GM06990 (cell line): Measurements from ENCODE around the gene KEAP1.
A peak's percentile ranks its signal among the peaks of the same experiment; 100 is the strongest.
"Not testable (repeated sequence)": the region's sequence is repeated elsewhere in the genome, so short reads cannot be mapped to it uniquely, and the experiment has no call there.

ENCODE experiments used
- DNase-seq: peaks from one replicate; pipeline ENCODE4 v3.0.0-alpha.2; 2011; ENCODE audit not compliant: insufficient read length; ENCODE audit errors: extremely low read depth
- H3K27me3 ChIP-seq: replicated peaks from 2 replicates; pipeline ENCODE4 v1.6.0; 2011; ENCODE audit warnings: low read length; ENCODE audit not compliant: control insufficient read depth, insufficient read depth
- H3K36me3 ChIP-seq: 2 replicates; pipeline ENCODE4 v1.5.1; 2011; ENCODE audit warnings: low read length; ENCODE audit not compliant: control insufficient read depth, insufficient read depth
- H3K4me3 ChIP-seq: replicated peaks from 2 replicates; pipeline ENCODE4 v1.5.1; 2011; ENCODE audit warnings: low read depth, mild to moderate bottlenecking, control low read depth, low read length
- CTCF ChIP-seq: IDR thresholded peaks from 2 replicates; pipeline ENCODE4 v1.5.1; 2011; ENCODE audit warnings: low read length, control low read depth, mild to moderate bottlenecking, inconsistent platforms; ENCODE audit not compliant: insufficient read depth, poor library complexity, severe bottlenecking

KEAP1 gene

GRCh38 chr19:10464456-10464855 lies 38.7 kb downstream of the KEAP1 start:
- Histone ChIP-seq H3K4me3 (no peak overlapping the region), H3K27me3 (no peaks in the 10 kb centered on the region), H3K36me3 (peaks cover 6% of the 10 kb centered on the region)
- TF ChIP-seq CTCF, result no peak
- DNase-seq, result no peak

GRCh38 chr19:10462557-10462956 lies 40.6 kb downstream of the KEAP1 start:
- Histone ChIP-seq H3K27me3 (no peaks in the 10 kb centered on the region), H3K36me3 (peaks cover 6% of the 10 kb centered on the region), H3K4me3 (no peak overlapping the region)
- no peak for TF ChIP-seq CTCF
- no peak for DNase-seq

GRCh38 chr19:10462042-10462441 lies 41.1 kb downstream of the KEAP1 start:
- not testable (repeated sequence) for DNase-seq, H3K27me3 ChIP-seq, H3K4me3 ChIP-seq, H3K36me3 ChIP-seq

GRCh38 chr19:10461047-10461949 lies 41.9 kb downstream of the KEAP1 start:
- peaks cover 4% of the 10 kb centered on the region for H3K36me3 ChIP-seq
- DNase-seq, result peak; percentile 92
- H3K4me3 ChIP-seq, result peak overlapping the region; percentile 33
- no peak for TF ChIP-seq CTCF
- no peaks in the 10 kb centered on the region for H3K27me3 ChIP-seq

- Histone ChIP-seq H3K36me3 (peaks cover 4% of the 10 kb centered on the region), H3K27me3 (no peaks in the 10 kb centered on the region), H3K4me3 (no peak overlapping the region)
- no peak for TF ChIP-seq CTCF
- no peak for DNase-seq
Measured at GRCh38 chr19:10460714-10461046, 42.5 kb downstream of the KEAP1 start.

DNA sequence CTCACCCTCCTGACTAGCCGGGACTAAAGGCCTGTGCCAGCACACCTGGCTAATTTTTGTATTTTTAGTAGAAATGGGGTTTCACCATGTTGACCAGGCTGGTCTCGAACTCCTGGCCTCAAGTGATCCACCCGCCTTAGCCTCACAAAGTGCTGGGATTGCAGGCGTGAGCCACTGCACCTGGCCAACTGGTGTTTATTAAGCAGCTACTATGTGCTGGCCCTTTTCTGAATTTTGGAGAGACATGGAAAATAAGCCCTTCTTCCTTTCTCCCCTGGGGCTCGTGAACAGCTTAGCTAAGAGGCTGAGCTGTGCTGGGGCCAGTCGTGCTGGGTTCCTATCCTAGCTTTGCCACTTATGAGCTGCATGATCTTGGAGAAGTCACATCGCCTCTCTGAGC lies 44.4 kb downstream of the KEAP1 start:
- H3K27me3 ChIP-seq, H3K4me3 ChIP-seq, DNase-seq, H3K36me3 ChIP-seq: not testable (repeated sequence)

DNA sequence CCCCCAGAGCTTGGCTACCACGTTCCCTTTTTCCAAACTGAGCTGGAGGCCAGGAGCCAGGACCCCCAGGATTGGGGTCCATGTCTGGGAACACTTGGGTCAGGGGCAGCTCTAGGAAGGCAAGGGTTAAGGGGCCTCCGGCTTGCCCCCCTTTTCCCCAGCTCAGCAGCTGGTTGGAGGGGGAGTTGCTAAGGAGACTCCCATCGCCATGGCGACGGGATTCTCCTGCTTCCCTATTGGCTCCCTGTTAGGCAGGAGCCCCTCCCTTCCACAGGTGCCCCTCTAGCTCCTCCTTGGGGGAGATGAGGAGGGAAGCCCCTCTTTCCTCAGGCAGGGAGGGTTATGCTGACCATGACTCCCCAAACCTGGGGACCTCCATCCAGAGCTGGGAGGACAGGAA lies 48.9 kb downstream of the KEAP1 start:
- Histone ChIP-seq H3K4me3 (no peak overlapping the region), H3K36me3 (no peaks in the 10 kb centered on the region; the same call in none of the 2 replicates), H3K27me3 (no peaks in the 10 kb centered on the region)
- DNase-seq, result no peak
- no peak for TF ChIP-seq CTCF
